Esophagus muscularis mucosa (tissue), 4 donors: Measurements from ENCODE around the gene VARS1. TPM values are rescaled to one million over a fixed set of nuclear protein-coding genes. Genes with fewer than 3 reads are reported as not detected.

Source experiments
- DNase-seq: peaks from one replicate; pipeline ENCODE4 v3.0.0-alpha.2; 2017; ENCODE audit errors: extremely low spot score
- H3K27ac ChIP-seq, 4 donors: fragments of 200-600 bp; sonication (generic); replicated peaks in 1 of 4; 1 replicate in 3 of 4; 2 replicates in 1 of 4; pipeline ENCODE4 v1.5.1; 2016 to 2019; ENCODE audit warnings: mild to moderate bottlenecking in 1 of 4
- H3K27me3 ChIP-seq, 4 donors: fragments of 200-600 bp; sonication (generic); one replicate each; pipeline versions ENCODE4 v1.5.1 to v1.6.0; 2016 to 2019
- H3K36me3 ChIP-seq, 4 donors: fragments of 200-600 bp; sonication (generic); one replicate each; pipeline ENCODE4 v1.5.1; 2016 to 2019
- H3K4me1 ChIP-seq, 4 donors: fragments of 200-600 bp; sonication (generic); one replicate each; pipeline ENCODE4 v1.5.1; 2016 to 2019
- H3K4me3 ChIP-seq, 4 donors: fragments of 200-600 bp; sonication (generic); 1 replicate in 2 of 4; 2 replicates in 2 of 4; pipeline ENCODE4 v1.5.1; 2016 to 2019; ENCODE audit warnings: mild to moderate bottlenecking in 4 of 4, moderate library complexity in 1 of 4
- H3K9me3 ChIP-seq, 4 donors: fragments of 200-600 bp; sonication (generic); 1 replicate in 3 of 4; 2 replicates in 1 of 4; pipeline ENCODE4 v1.5.1; 2016 to 2019
- EP300 ChIP-seq: sonication (generic); formaldehyde crosslinking; IDR thresholded peaks from one replicate; pipeline ENCODE4 v1.6.1; 2017; ENCODE audit warnings: antibody characterized with exemption
- POLR2A ChIP-seq: fragments of 450-650 bp; IDR thresholded peaks from one replicate; pipeline ENCODE4 v1.6.1; 2017; ENCODE audit warnings: antibody characterized with exemption, moderate library complexity, mild to moderate bottlenecking, low read depth
- POLR2AphosphoS5 ChIP-seq, 2 donors: sonication (generic); formaldehyde crosslinking; IDR thresholded peaks; one replicate each; pipeline ENCODE4 v1.6.1; 2017; ENCODE audit warnings: antibody characterized with exemption in 2 of 2
- WGBS: methylation state at CpG from one replicate; pipeline ENCODE4 v1.1.5; 2018; 5-methylcytosine and 5-hydroxymethylcytosine counted together
- intact Hi-C: fragments of 100-400 bp; cut with DNase I; formaldehyde crosslinking; loops from one replicate; pipeline ENCODE4 v1.15.1; 2023
- total RNA-seq, 4 donors: library from RNA; depleted of rRNA; stranded (reverse); fragments of >200 nt; gene quantifications; one replicate each; pipeline versions ENCODE4 v1.1.0 to v1.2.1, GENCODE V29; 2016
- TF ChIP-seq, protein P1 (sequence below), 3 experiments: fragments of 200-600 bp in 2 of 3; fragments of 450-650 bp in 1 of 3; sonication (generic) in 2 of 3; IDR thresholded peaks; one replicate each; pipeline ENCODE4 v1.5.1; 2017 to 2019; ENCODE audit warnings: antibody characterized with exemption in 3 of 3, mild to moderate bottlenecking in 2 of 3, moderate library complexity in 1 of 3

VARS1 gene
- total RNA-seq, 4 donors from 2014 or later = 25.0 to 53.2 (median 34.8) TPM

DNA sequence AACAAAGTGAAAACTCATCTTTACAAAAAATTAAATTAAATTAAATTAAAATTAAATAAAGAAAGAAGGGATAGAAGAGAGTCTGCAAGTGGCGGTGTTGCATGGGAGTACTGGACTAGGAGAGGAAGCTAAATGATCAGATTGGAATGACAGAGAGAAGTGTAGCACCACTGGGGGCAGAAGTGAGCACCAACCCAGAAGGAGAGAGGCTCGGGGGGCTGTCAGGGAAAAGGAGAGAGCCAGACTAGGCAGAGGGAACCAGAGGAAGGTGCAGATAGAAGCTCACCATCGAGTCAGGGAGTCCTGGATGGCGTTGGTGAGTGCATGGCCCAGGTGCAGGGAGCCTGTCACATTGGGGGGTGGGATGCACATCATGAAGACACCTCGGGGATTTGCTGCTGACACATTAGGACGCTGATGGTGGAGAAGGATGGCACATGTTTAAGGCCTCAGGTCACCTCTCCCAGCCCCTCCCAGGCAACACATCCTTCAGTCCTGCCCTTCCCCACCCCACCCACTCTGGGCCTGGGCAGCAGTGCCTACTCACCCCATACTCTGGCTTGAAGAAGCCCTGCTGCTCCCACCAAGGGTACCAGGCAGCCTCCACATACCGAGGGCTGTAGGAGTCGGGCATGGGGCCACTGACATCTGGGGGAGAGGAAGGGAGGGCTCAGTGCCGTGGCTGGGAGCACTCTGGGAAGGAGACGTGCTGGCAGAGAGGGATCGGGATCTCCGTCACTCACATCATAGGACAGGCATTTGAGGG, 4.0 kb downstream of the VARS1 start:
- no peak overlapping the region for H3K4me3 ChIP-seq
- H3K27me3 ChIP-seq = no peaks in the 10 kb centered on the region
- no peaks in the 10 kb centered on the region for H3K9me3 ChIP-seq
- 66% methylated on average over 12 of the region's 12 CpGs for WGBS
- intact Hi-C loops = loop anchor here (5.0 kb wide), 1 partner anchor 41 kb away; no protein-coding TSS in a partner anchor
- no peak for TF ChIP-seq POLR2AphosphoS5 (IDR thresholded peaks at IDR 0.05)
- TF ChIP-seq POLR2A = no peak
- TF ChIP-seq, protein P1, sequence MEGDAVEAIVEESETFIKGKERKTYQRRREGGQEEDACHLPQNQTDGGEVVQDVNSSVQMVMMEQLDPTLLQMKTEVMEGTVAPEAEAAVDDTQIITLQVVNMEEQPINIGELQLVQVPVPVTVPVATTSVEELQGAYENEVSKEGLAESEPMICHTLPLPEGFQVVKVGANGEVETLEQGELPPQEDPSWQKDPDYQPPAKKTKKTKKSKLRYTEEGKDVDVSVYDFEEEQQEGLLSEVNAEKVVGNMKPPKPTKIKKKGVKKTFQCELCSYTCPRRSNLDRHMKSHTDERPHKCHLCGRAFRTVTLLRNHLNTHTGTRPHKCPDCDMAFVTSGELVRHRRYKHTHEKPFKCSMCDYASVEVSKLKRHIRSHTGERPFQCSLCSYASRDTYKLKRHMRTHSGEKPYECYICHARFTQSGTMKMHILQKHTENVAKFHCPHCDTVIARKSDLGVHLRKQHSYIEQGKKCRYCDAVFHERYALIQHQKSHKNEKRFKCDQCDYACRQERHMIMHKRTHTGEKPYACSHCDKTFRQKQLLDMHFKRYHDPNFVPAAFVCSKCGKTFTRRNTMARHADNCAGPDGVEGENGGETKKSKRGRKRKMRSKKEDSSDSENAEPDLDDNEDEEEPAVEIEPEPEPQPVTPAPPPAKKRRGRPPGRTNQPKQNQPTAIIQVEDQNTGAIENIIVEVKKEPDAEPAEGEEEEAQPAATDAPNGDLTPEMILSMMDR (IDR thresholded peaks at IDR 0.05) = peak; percentile 44 to 62 (median 46)
- H3K36me3 ChIP-seq = peaks cover 13 to 57% (median 35%) of the 10 kb centered on the region in 4 donors
- DNase-seq = no peak
- H3K27ac ChIP-seq = no peak overlapping the region
- H3K4me1 ChIP-seq = peaks cover 13 to 34% (median 29%) of the 10 kb centered on the region in 4 donors

DNA sequence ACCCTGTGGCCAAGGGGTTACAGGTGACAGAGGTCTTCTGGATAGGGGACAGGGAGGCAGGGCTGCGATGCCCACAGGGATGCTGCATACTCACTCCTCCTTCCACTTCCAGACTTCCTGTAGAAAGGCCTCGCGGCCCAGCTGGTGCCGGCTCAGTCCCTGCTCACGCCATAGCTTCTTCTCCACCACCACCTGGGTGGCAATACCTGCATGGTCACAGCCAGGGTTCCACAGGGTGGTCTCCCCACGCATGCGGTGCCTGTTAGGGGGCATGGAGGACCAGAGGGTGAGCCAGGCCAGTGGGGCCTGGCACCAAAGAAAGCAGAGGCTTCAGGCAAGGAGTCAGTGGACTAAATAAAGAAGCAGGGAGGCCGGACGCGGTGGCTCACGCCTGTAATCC, 10.1 kb downstream of the VARS1 start:
- no peaks in the 10 kb centered on the region for H3K4me1 ChIP-seq
- no peaks in the 10 kb centered on the region for H3K27me3 ChIP-seq
- H3K9me3 ChIP-seq = no peaks in the 10 kb centered on the region
- intact Hi-C loops = no loop called here
- H3K36me3 ChIP-seq = peaks cover 35 to 92% (median 73%) of the 10 kb centered on the region in 4 donors
- no peak overlapping the region for H3K4me3 ChIP-seq
- 92% methylated on average over 11 of the region's 11 CpGs for WGBS
- H3K27ac ChIP-seq = no peak overlapping the region
- DNase-seq = no peak
- TF ChIP-seq POLR2AphosphoS5 (IDR thresholded peaks at IDR 0.05) (no peak), EP300 (no peak), POLR2A (no peak)
- TF ChIP-seq, protein P1 (IDR thresholded peaks at IDR 0.05) = no peak

DNA sequence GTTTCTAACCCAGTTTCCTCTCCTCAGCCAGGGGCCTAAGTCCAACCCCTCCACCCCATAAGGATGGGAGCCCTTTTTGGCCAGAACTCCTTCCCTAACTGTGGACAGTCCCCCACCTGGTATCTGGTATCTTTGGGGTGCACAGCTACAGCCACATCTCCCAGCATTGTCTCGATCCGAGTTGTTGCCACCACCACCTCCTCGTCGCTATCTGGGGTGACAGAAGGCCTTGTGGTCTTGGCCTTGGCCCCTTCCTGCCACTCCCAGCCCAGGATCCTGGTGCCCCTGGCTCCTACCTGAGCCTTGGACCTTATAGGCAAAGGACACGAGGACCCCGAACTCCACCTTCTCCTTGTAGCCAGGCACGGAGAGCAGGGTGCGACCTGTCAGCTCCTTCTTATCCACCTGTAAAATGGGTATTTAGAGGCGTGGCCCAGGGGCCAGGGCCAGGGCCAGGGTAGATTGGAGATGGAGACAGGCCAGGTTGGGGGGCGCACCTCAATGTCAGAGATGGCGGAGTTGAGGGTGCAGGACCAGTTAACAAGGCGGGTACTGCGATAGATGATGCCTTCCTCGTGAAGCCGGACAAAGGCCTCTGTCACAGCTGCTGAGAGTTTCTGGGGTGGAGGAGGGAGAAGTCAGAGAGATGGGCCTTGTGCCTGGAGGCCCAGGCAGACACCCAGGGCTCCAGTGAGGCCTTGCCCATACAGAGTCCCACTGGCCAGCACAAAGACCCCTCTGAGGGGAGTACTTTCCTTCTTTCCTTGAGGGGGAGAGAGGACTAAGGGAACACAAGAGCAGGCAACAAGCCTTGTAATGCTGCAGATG, 11.2 kb downstream of the VARS1 start:
- no peaks in the 10 kb centered on the region for H3K27me3 ChIP-seq
- WGBS = 94% methylated on average over 15 of the region's 15 CpGs
- H3K36me3 ChIP-seq = peaks cover 41 to 93% (median 78%) of the 10 kb centered on the region in 4 donors
- no peak overlapping the region for H3K4me3 ChIP-seq
- intact Hi-C loops = no loop called here
- no peak overlapping the region for H3K27ac ChIP-seq
- H3K4me1 ChIP-seq = no peaks in the 10 kb centered on the region
- no peak for DNase-seq
- no peaks in the 10 kb centered on the region for H3K9me3 ChIP-seq
- TF ChIP-seq EP300 (no peak), POLR2A (no peak), POLR2AphosphoS5 (IDR thresholded peaks at IDR 0.05) (no peak)
- TF ChIP-seq, protein P1 (IDR thresholded peaks at IDR 0.05) = no peak

DNA sequence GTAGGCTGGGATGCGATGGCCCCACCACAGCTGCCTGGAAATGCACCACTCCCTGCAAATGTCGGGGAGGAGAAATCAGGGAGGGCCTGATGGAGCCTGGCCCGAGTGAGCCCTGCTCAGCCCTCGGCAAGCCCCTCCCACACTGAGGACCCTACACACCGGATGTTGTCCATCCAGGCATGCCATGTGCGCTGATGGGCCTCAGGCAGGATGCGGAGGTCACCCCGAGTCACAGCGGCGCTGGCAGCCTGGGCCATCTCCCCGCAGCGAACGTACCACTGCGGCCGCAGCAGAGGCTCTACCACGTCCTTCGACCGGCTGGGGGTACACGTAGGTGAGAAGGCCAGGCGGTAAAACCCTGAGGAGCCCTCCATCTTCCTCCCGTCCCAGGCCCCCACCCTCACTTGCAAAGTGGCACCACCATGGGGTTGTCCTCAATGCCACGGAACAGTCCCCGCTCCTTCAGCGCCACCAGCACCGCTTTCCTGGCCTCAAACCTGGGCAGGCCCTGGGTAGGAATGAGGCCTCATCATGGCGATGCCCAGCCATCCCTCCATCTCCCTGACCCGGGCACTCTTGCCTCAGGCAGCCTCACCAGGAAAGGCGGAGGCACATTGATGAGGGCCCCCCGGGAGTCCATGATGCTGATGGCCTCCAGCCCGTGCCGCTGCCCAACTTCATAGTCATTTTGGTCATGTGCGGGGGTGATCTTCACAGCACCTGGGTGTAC, 13.3 kb downstream of the VARS1 start:
- TF ChIP-seq POLR2AphosphoS5 (IDR thresholded peaks at IDR 0.05) = no peak
- TF ChIP-seq EP300 = no peak
- TF ChIP-seq, protein P1 (IDR thresholded peaks at IDR 0.05) = no peak
- TF ChIP-seq POLR2A = no peak
- DNase-seq = no peak
- no peak overlapping the region for H3K27ac ChIP-seq
- 90% methylated on average over 28 of the region's 32 CpGs for WGBS
- H3K4me3 ChIP-seq = no peak overlapping the region
- peaks cover 48 to 93% (median 84%) of the 10 kb centered on the region in 4 donors for H3K36me3 ChIP-seq
- intact Hi-C loops = no loop called here
- no peaks in the 10 kb centered on the region for H3K9me3 ChIP-seq
- H3K27me3 ChIP-seq = no peaks in the 10 kb centered on the region
- H3K4me1 ChIP-seq = peaks cover 3 to 4% (median 4%) of the 10 kb centered on the region in 4 donors
